ENCODE measurements around the gene CLCC1. TPM values are rescaled to one million over a fixed set of nuclear protein-coding genes. Genes with fewer than 3 reads are reported as not detected.

CLCC1 gene
- total RNA-seq, 1 donor from 2014 or later = 27.4 TPM

Other genes starting within 250 kb of the CLCC1 start
- gene STXBP3, start 216.8 kb downstream of the CLCC1 start, total RNA-seq = 42.1 and 48.1 TPM in 2 replicates
- not detected in 2 replicates for gene AKNAD1, start 106.4 kb downstream of the CLCC1 start, total RNA-seq
- gene GPSM2, start 86.5 kb downstream of the CLCC1 start, total RNA-seq = 15.2 and 27.4 TPM in 2 replicates
- gene WDR47, start 78.6 kb upstream of the CLCC1 start, total RNA-seq = 18.7 and 21.2 TPM in 2 replicates
- 68.0 and 145 TPM in 2 replicates for gene TAF13, start 112.5 kb upstream of the CLCC1 start, total RNA-seq
- 24.4 and 29.6 TPM in 2 replicates for gene TMEM167B, start 127.3 kb upstream of the CLCC1 start, total RNA-seq
- gene ELAPOR1, start 150.6 kb upstream of the CLCC1 start, total RNA-seq = 0.21 and 0.26 TPM in 2 replicates

All from pulmonary artery endothelial cell (primary cell).